ENCODE measurements around the gene CPSF4L. TPM values are rescaled to one million over a fixed set of nuclear protein-coding genes. Genes with fewer than 3 reads are reported as not detected.

CPSF4L gene
- total RNA-seq, 1 donor from 2014 or later = not detected

DNA sequence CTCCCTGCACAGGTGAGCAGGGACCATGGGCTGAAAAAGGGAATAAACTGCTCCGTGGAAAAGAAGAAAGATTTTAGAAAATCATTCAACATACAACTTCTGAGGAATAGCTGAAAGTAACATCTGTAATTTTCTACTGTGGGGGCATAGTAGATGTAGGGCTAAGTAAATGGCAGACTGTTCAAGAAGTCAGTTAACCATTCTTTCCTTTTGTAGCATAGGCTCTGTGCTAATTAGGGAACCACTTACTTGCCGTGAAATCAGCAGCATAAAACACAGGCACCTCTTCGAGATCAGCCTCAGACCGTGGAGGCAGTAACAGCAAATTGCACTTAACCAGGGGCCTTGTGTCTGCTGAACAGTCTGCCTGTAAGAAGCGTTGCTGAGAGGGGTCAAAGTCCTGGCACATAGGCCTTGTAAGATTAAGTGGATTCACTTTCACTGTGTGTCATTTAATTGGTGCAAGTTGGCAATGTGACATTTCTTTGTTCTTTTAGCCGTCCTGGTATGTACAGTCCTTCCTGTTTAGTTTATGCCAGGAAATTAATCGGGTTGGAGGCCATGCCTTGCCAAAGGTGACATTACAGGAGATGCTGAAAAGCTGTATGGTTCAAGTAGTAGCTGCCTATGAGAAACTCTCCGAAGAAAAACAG lies 58.4 kb downstream of the CPSF4L start:
- DNase-seq (ENCODE audit: low spot score in 2 of 2) = no peak
- no peaks in the 10 kb centered on the region for H3K4me1 ChIP-seq
- intact Hi-C loops (cut with DNase I) = no loop called here

DNA sequence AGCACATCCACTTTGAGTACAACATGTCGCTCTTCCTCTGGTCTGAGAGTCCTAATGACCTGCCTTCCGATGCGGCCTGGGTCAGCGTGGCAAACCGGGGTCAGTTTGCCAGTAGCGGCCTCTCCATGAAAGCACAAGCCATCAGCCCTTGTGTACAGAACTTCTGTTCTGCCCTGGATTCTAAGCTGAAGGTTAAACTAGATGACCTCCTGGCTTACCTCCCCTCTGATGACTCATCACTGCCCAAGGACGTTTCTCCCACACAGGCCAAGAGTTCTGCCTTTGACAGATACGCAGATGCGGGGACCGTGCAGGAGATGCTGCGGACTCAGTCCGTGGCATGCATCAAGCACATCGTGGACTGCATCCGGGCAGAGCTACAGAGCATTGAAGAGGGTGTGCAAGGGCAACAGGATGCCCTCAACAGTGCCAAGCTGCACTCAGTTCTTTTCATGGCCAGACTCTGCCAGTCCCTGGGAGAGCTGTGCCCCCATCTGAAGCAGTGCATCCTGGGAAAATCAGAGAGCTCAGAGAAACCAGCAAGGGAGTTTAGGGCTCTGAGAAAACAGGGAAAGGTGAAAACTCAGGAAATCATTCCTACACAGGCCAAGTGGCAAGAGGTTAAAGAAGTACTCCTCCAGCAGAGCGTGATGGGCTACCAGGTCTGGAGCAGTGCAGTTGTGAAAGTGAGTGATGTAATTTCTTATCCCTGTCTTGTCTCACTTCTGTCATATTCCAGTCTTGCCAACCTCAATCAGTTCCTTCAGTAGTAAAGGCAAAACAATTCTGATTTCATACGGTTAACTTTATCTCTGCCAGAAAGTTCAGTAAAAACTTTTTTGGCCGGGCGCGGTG lies 60.2 kb downstream of the CPSF4L start:
- Histone ChIP-seq H3K4me1 (no peaks in the 10 kb centered on the region), H3K36me3 (peaks cover 92 to 100% of the 10 kb centered on the region in 2 donors), H3K27ac (no peak overlapping the region), H3K4me3 (no peak overlapping the region), H3K9me3 (no peaks in the 10 kb centered on the region), H3K27me3 (no peaks in the 10 kb centered on the region)
- DNase-seq (ENCODE audit: low spot score in 2 of 2) = no peak
- TF ChIP-seq, protein P1, sequence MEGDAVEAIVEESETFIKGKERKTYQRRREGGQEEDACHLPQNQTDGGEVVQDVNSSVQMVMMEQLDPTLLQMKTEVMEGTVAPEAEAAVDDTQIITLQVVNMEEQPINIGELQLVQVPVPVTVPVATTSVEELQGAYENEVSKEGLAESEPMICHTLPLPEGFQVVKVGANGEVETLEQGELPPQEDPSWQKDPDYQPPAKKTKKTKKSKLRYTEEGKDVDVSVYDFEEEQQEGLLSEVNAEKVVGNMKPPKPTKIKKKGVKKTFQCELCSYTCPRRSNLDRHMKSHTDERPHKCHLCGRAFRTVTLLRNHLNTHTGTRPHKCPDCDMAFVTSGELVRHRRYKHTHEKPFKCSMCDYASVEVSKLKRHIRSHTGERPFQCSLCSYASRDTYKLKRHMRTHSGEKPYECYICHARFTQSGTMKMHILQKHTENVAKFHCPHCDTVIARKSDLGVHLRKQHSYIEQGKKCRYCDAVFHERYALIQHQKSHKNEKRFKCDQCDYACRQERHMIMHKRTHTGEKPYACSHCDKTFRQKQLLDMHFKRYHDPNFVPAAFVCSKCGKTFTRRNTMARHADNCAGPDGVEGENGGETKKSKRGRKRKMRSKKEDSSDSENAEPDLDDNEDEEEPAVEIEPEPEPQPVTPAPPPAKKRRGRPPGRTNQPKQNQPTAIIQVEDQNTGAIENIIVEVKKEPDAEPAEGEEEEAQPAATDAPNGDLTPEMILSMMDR (IDR thresholded peaks at IDR 0.05) = no peak
- intact Hi-C loops (cut with DNase I) = no loop called here

More for the DNA sequence above, 58.4 kb downstream of the CPSF4L start:
- Histone ChIP-seq H3K36me3 (peaks cover 95 to 100% of the 10 kb centered on the region in 2 donors), H3K27me3 (no peaks in the 10 kb centered on the region), H3K27ac (no peak overlapping the region), H3K4me3 (no peak overlapping the region), H3K9me3 (no peaks in the 10 kb centered on the region)
- TF ChIP-seq, protein P1 (IDR thresholded peaks at IDR 0.05) = no peak

DNA sequence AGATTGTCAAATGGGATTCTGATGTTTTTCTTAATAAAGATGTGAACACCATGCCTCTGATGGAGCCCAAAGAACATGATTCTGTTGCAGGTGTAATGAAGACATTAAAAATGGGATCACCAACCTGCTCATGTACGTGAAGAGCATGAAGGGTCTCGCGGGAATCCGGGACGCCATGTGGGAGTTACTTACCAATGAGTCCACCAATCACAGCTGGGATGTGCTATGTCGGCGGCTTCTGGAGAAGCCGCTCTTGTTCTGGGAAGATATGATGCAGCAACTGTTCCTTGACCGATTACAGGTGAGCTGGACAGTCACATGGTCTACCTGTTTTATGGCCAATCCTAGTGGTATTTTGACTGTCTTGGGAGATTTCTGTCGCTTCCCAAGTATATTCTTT lies 61.2 kb downstream of the CPSF4L start:
- Histone ChIP-seq H3K27ac (no peak overlapping the region), H3K4me1 (no peaks in the 10 kb centered on the region), H3K27me3 (no peaks in the 10 kb centered on the region), H3K9me3 (no peaks in the 10 kb centered on the region), H3K4me3 (no peak overlapping the region), H3K36me3 (peaks cover 83 to 92% of the 10 kb centered on the region in 2 donors)
- TF ChIP-seq, protein P1 (IDR thresholded peaks at IDR 0.05) = no peak
- intact Hi-C loops (cut with DNase I) = no loop called here
- DNase-seq (ENCODE audit: low spot score in 2 of 2) = no peak

DNA sequence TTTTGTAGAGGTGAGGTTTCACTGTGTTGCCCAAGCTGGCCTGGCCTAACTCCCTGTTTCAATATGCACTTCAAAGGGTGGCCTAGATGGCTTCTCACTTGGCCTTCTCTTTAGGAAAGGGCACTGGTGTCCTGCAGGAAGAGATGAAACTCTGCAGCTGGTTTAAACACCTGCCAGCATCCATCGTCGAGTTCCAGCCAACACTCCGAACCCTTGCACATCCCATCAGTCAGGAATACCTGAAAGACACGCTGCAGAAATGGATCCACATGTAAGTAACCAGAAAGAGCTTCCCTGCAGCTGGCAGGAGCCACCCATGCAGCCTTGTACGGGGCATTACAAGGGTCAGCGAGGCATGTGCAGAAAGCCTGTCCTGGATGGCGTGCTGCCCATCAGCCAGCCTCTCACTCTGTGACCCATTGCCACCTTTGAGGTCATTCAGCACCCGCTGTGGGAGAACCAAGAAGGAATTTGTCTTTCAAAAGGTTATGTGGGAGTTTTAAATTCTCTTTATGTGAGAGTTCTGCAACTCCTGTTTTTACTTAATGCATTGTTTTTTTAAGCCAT lies 61.8 kb downstream of the CPSF4L start:
- no peak for DNase-seq (ENCODE audit: low spot score in 2 of 2)
- intact Hi-C loops (cut with DNase I) = loop anchor here (10.0 kb wide), 1 partner anchor 1225 kb away; no protein-coding TSS in a partner anchor

DNA sequence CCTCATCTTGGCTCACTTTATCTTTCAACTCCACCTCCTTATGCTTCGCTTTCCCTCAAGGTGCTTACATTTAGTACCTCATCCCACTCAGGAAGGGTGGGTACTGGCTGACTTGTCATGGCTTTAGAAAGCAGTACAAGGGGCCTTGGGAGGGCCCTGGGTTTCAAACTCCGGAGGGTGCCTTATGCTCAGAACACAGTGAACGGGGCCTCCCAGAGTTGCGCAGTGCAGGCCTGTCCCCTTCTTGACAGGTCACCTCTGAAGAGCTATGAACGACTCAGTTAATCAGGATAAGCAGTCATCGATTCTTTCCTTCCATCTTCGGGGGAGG lies 62.8 kb downstream of the CPSF4L start:
- intact Hi-C loops (cut with DNase I) = loop anchor here (10.0 kb wide), 1 partner anchor 1224 kb away; no protein-coding TSS in a partner anchor
- H3K4me3 ChIP-seq = no peak overlapping the region
- no peak for DNase-seq (ENCODE audit: low spot score in 2 of 2)
- no peak overlapping the region for H3K27ac ChIP-seq
- TF ChIP-seq, protein P1 (IDR thresholded peaks at IDR 0.05) = no peak
- peaks cover 67 to 77% of the 10 kb centered on the region in 2 donors for H3K36me3 ChIP-seq
- H3K9me3 ChIP-seq = no peaks in the 10 kb centered on the region
- H3K27me3 ChIP-seq = no peaks in the 10 kb centered on the region
- peaks cover under 1 to 3% of the 10 kb centered on the region in 2 donors for H3K4me1 ChIP-seq

More for the DNA sequence above, 61.8 kb downstream of the CPSF4L start:
- TF ChIP-seq, protein P1 (IDR thresholded peaks at IDR 0.05) = no peak
- Histone ChIP-seq H3K36me3 (peaks cover 76 to 86% of the 10 kb centered on the region in 2 donors), H3K4me1 (no peaks in the 10 kb centered on the region), H3K4me3 (no peak overlapping the region), H3K27me3 (no peaks in the 10 kb centered on the region), H3K27ac (no peak overlapping the region), H3K9me3 (no peaks in the 10 kb centered on the region)

Other genes with a start within 250 kb of the CPSF4L start
- 4.9 TPM for gene SLC39A11, start 169.2 kb downstream of the CPSF4L start, total RNA-seq
- gene SSTR2, start 96.9 kb downstream of the CPSF4L start, total RNA-seq = 5.4 TPM
- gene COG1, start 68.8 kb downstream of the CPSF4L start, total RNA-seq = 35.9 TPM
- 104 TPM for gene CDC42EP4, start 50.1 kb upstream of the CPSF4L start, total RNA-seq

Data from ascending aorta (tissue), 2 donors.